A673 (cell line): ENCODE data around the gene UBE2L3. TPM values are rescaled to one million over a fixed set of nuclear protein-coding genes. Genes with fewer than 3 reads are reported as not detected.

Experiments
- BruUV-seq: library from RNA; stranded (reverse); fragments of 400-500 nt; replicated peaks from 2 replicates; lab custom pipeline; 2021; lab: Mats Ljungman, UMichigan
- CTCF ChIA-PET: fragments of 300-600 bp; sonication (Branson Sonifier 250); formaldehyde crosslinking; loops from one replicate; lab custom pipeline; 2022; ENCODE audit warnings: antibody characterized with exemption; lab: Charles Lee
- POLR2A ChIA-PET: fragments of 300-600 bp; sonication (Branson Sonifier 250); formaldehyde crosslinking; loops from one replicate; lab custom pipeline; 2022; ENCODE audit warnings: antibody characterized with exemption; ENCODE audit not compliant: low non-redundant PET; lab: Charles Lee
- DNase-seq: peaks from one replicate; pipeline ENCODE4 v3.0.0-alpha.2; 2015; ENCODE audit warnings: low spot score
- H3K27ac ChIP-seq: fragments of 200-600 bp; sonication (generic); 2 replicates; pipeline ENCODE4 v1.5.1; 2016; ENCODE audit warnings: mixed run types, low read depth, mild to moderate bottlenecking, mixed read lengths, antibody characterized with exemption, low read length; ENCODE audit not compliant: poor library complexity, severe bottlenecking
- H3K27me3 ChIP-seq: fragments of 200-600 bp; sonication (generic); replicated peaks from 2 replicates; pipeline ENCODE4 v1.6.1; 2017; ENCODE audit warnings: mixed run types, low read depth, mild to moderate bottlenecking, mixed read lengths, antibody characterized with exemption, low read length; ENCODE audit not compliant: insufficient read depth, poor library complexity
- H3K36me3 ChIP-seq: fragments of 200-600 bp; sonication (generic); 2 replicates; pipeline ENCODE4 v1.6.1; 2016; ENCODE audit warnings: mixed run types, mild to moderate bottlenecking, mixed read lengths, antibody characterized with exemption, low read length; ENCODE audit not compliant: insufficient read depth, poor library complexity, severe bottlenecking
- H3K4me1 ChIP-seq: fragments of 200-600 bp; sonication (generic); 2 replicates; pipeline ENCODE4 v1.6.1; 2017; ENCODE audit warnings: mixed run types, mild to moderate bottlenecking, mixed read lengths, antibody characterized with exemption, low read length; ENCODE audit not compliant: insufficient read depth, poor library complexity, severe bottlenecking
- H3K4me3 ChIP-seq: fragments of 200-600 bp; sonication (generic); 2 replicates; pipeline ENCODE4 v1.5.1; 2016; ENCODE audit warnings: low read depth, mixed run types, mild to moderate bottlenecking, mixed read lengths, low read length; ENCODE audit not compliant: poor library complexity, severe bottlenecking
- H3K9me3 ChIP-seq: fragments of 200-600 bp; sonication (generic); 2 replicates; pipeline ENCODE4 v1.6.1; 2016; ENCODE audit warnings: mixed run types, low read depth, mild to moderate bottlenecking, mixed read lengths, antibody characterized with exemption, low read length; ENCODE audit not compliant: poor library complexity, severe bottlenecking
- CTCF ChIP-seq: fragments of 300-800, 200-600 bp; sonication (generic); conservative IDR thresholded peaks from 2 replicates; pipeline ENCODE4 v1.5.1; 2017; ENCODE audit warnings: low read depth, mild to moderate bottlenecking, antibody characterized with exemption, low read length, moderate library complexity, mixed read lengths
- EZH2 ChIP-seq: fragments of 200-600 bp; sonication (generic); IDR thresholded peaks from 2 replicates; pipeline ENCODE4 v1.6.1; 2017; ENCODE audit warnings: borderline replicate concordance, low read depth, mild to moderate bottlenecking, mixed read lengths, antibody characterized with exemption, low read length; ENCODE audit not compliant: poor library complexity, severe bottlenecking
- intact Hi-C: fragments of 100-400 bp; cut with micrococcal nuclease; formaldehyde crosslinking; loops from one replicate; pipeline ENCODE4 v1.10.0; 2022; ENCODE audit not compliant: unreplicated experiment
- microRNA-seq: library from miRNA; unstranded; fragments of <30 nt; microRNA quantifications from one replicate; pipeline ENCODE4 v1.2.0, GENCODE V29; 2021
- total RNA-seq: library from RNA; stranded (reverse); gene quantifications from 2 replicates; pipeline ENCODE4 v1.2.3, GENCODE V29; 2021

The UBE2L3 gene
- total RNA-seq, 1 experiment from 2014 or later, result 118 TPM

DNA sequence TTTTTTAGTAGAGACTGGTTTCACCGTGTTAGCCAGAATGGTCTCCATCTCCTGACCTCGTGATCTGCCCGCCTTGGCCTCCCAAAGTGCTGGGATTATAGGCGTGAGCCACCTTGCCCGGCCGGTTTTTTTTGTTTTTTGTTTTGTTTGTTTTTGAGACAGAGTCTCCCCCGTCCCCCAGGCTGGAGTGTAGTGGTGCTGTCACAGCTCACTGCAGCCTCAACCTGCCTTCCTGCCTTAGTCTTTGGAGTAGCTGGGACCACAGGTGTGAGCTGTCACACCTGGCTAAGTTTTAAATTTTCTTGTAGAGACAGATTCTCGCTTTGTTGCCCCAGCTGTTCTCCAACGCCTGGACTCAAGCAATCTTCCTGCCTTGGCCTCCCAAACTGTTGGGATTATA, 101.5 kb downstream of the UBE2L3 start:
- H3K9me3 ChIP-seq, result no peaks in the 10 kb centered on the region
- H3K4me3 ChIP-seq, result no peak overlapping the region
- no peak for TF ChIP-seq EZH2
- TF ChIP-seq CTCF, result no peak
- peaks cover 4% of the 10 kb centered on the region for H3K4me1 ChIP-seq
- no peak for DNase-seq
- H3K36me3 ChIP-seq, result peaks cover 17% of the 10 kb centered on the region
- no peak overlapping the region for H3K27ac ChIP-seq
- no peaks in the 10 kb centered on the region for H3K27me3 ChIP-seq
- intact Hi-C loops, result no loop called here
- POLR2A ChIA-PET, result no interaction called here
- BruUV-seq, result no TSS peak
- CTCF ChIA-PET, result no interaction called here

GRCh38 chr22:21672107-21672629, 104.7 kb downstream of the UBE2L3 start:
- ChIA-PET POLR2A (no interaction called here), CTCF (interaction anchor here (0.6 kb wide), 1 partner anchor 45 kb away, joined by 3 read pairs; no protein-coding TSS in a partner anchor)
- H3K9me3 ChIP-seq, result no peaks in the 10 kb centered on the region
- BruUV-seq, result no TSS peak
- no peak overlapping the region for H3K4me3 ChIP-seq
- no peak for TF ChIP-seq CTCF
- TF ChIP-seq EZH2, result no peak
- no peak for DNase-seq
- intact Hi-C loops, result no loop called here
- H3K36me3 ChIP-seq, result peaks cover 24% of the 10 kb centered on the region
- H3K27ac ChIP-seq, result no peak overlapping the region
- H3K27me3 ChIP-seq, result no peaks in the 10 kb centered on the region
- H3K4me1 ChIP-seq, result peaks cover 1% of the 10 kb centered on the region

Small RNA genes within 50 kb of the gene (microRNA-seq; reads per million reads assigned to microRNA genes)
- gene MIR130B (7,430 reads per million, percentile 94 among the genes with 10 or more reads in this experiment), gene MIR301B (86.8 reads per million, percentile 63 among the genes with 10 or more reads in this experiment)

Other genes with a start within 250 kb of the UBE2L3 start
- gene RIMBP3B, start 184.0 kb upstream of the UBE2L3 start, total RNA-seq, result 0.87 and 1.0 TPM in 2 replicates
- 11.3 and 13.1 TPM in 2 replicates for gene HIC2, start 150.3 kb upstream of the UBE2L3 start, total RNA-seq
- 0.82 and 1.7 TPM in 2 replicates for gene TMEM191C, start 100.3 kb upstream of the UBE2L3 start, total RNA-seq
- gene RIMBP3C, start 16.3 kb upstream of the UBE2L3 start, total RNA-seq, result 1.8 and 1.9 TPM in 2 replicates
- 33.8 and 37.0 TPM in 2 replicates for gene YDJC, start 62.3 kb downstream of the UBE2L3 start, total RNA-seq
- 1.3 and 2.3 TPM in 2 replicates for gene CCDC116, start 65.0 kb downstream of the UBE2L3 start, total RNA-seq
- 50.1 and 55.3 TPM in 2 replicates for gene SDF2L1, start 74.6 kb downstream of the UBE2L3 start, total RNA-seq
- 46.8 and 49.3 TPM in 2 replicates for gene PPIL2, start 98.3 kb downstream of the UBE2L3 start, total RNA-seq
- 3.6 and 7.5 TPM in 2 replicates for gene YPEL1, start 168.1 kb downstream of the UBE2L3 start, total RNA-seq